T-cell (primary cell): Measurements from ENCODE around the gene PTPRT. TPM values are rescaled to one million over a fixed set of nuclear protein-coding genes. Genes with fewer than 3 reads are reported as not detected.

Experiments
- ATAC-seq, 4 experiments: fragments of 200-7000 bp in 3 of 4; fragments of 150-1000 bp in 1 of 4; cut with Tn5 transposase; replicated peaks in 1 of 4; 1 replicate in 3 of 4; 2 replicates in 1 of 4; pipeline ENCODE4 v1.10.0; 2021; ENCODE audit warnings: moderate library complexity in 3 of 4, mild to moderate bottlenecking in 2 of 4, moderate number of reproducible peaks in 1 of 4
- CTCF ChIA-PET, 2 donors: fragments of 300-600 bp; sonication (Branson Sonifier 250); formaldehyde crosslinking; loops; one replicate each; lab custom pipeline; 2022; ENCODE audit warnings: antibody characterized with exemption in 2 of 2; lab: Charles Lee
- POLR2A ChIA-PET, 2 donors: fragments of 300-600 bp; sonication (Branson Sonifier 250); formaldehyde crosslinking; loops; one replicate each; lab custom pipeline; 2022; ENCODE audit warnings: antibody characterized with exemption in 2 of 2; lab: Charles Lee
- DNase-seq, 35 experiments: peaks; one replicate each; pipeline versions ENCODE4 v3.0.0 to v3.0.0-alpha.2; 2013 to 2023
- H3K27ac ChIP-seq: one replicate; pipeline ENCODE4 v1.5.1; 2013; ENCODE audit warnings: low read length
- H3K27me3 ChIP-seq, 2 experiments: replicated peaks in 1 of 2; 1 replicate in 1 of 2; 2 replicates in 1 of 2; pipeline versions ENCODE4 v1.6.1 to v1.7.0; 2013; ENCODE audit warnings: low read length in 1 of 2, mixed read lengths in 1 of 2; ENCODE audit not compliant: control insufficient read depth in 2 of 2, insufficient read depth in 2 of 2; ENCODE audit errors: extremely low read depth in 1 of 2
- H3K36me3 ChIP-seq, 2 donors: 1 replicate in 1 of 2; 2 replicates in 1 of 2; pipeline versions ENCODE4 v1.6.1 to v1.7.0; 2013; ENCODE audit warnings: low read length in 1 of 2; ENCODE audit not compliant: control insufficient read depth in 2 of 2, insufficient read depth in 1 of 2; ENCODE audit errors: extremely low read depth in 1 of 2
- H3K4me1 ChIP-seq, 2 experiments: 1 replicate in 1 of 2; 2 replicates in 1 of 2; pipeline versions ENCODE4 v1.6.1 to v1.7.0; 2013; ENCODE audit warnings: low read length in 2 of 2, mixed read lengths in 1 of 2; ENCODE audit not compliant: insufficient read depth in 2 of 2, control insufficient read depth in 1 of 2; ENCODE audit errors: extremely low read depth in 1 of 2
- H3K4me3 ChIP-seq, 2 donors: 1 replicate in 1 of 2; 2 replicates in 1 of 2; pipeline versions ENCODE4 v1.5.1 to v1.7.0; 2013; ENCODE audit warnings: mild to moderate bottlenecking in 2 of 2, low read length in 1 of 2, moderate library complexity in 1 of 2; ENCODE audit not compliant: control insufficient read depth in 1 of 2; ENCODE audit errors: extremely low read depth in 1 of 2
- H3K9me3 ChIP-seq: 2 replicates; pipeline ENCODE4 v1.7.0; 2013
- H3K27ac Mint-ChIP-seq, 2 donors: one replicate each; pipeline ENCODE4 v1.8.0; 2020 to 2021; ENCODE audit warnings: mild to moderate bottlenecking in 2 of 2, mixed read lengths in 2 of 2
- H3K27me3 Mint-ChIP-seq, 2 donors: one replicate each; pipeline ENCODE4 v1.8.0; 2021 to 2022; ENCODE audit warnings: mixed read lengths in 2 of 2
- H3K36me3 Mint-ChIP-seq: one replicate; pipeline ENCODE4 v1.8.0; 2021; ENCODE audit warnings: mixed read lengths
- H3K4me1 Mint-ChIP-seq, 3 donors: one replicate each; pipeline ENCODE4 v1.8.0; 2020 to 2022; ENCODE audit warnings: mixed read lengths in 3 of 3, mild to moderate bottlenecking in 1 of 3
- H3K4me3 Mint-ChIP-seq, 3 donors: one replicate each; pipeline ENCODE4 v1.8.0; 2020 to 2022; ENCODE audit warnings: mild to moderate bottlenecking in 3 of 3, mixed read lengths in 3 of 3, moderate library complexity in 3 of 3
- H3K9me3 Mint-ChIP-seq, 3 donors: one replicate each; pipeline ENCODE4 v1.8.0; 2020 to 2022; ENCODE audit warnings: mixed read lengths in 3 of 3
- WGBS: methylation state at CpG from one replicate; pipeline ENCODE4 v1.1.5; 2013; ENCODE audit warnings: missing lambda C conversion rate; ENCODE audit not compliant: insufficient coverage; 5-methylcytosine and 5-hydroxymethylcytosine counted together
- total RNA-seq, 35 experiments: library from RNA in 6 of 35; stranded (reverse) in 6 of 35; fragments of 120-200 nt in 1 of 35; gene quantifications; one replicate each; pipeline versions ENCODE4 v1.2.1 to v1.2.4 and lab custom pipeline; 2013 to 2026

The PTPRT gene
- total RNA-seq, 5 donors from 2014 or later (not counting 1 experiment from before 2014, with no cell fraction given) = not detected

DNA sequence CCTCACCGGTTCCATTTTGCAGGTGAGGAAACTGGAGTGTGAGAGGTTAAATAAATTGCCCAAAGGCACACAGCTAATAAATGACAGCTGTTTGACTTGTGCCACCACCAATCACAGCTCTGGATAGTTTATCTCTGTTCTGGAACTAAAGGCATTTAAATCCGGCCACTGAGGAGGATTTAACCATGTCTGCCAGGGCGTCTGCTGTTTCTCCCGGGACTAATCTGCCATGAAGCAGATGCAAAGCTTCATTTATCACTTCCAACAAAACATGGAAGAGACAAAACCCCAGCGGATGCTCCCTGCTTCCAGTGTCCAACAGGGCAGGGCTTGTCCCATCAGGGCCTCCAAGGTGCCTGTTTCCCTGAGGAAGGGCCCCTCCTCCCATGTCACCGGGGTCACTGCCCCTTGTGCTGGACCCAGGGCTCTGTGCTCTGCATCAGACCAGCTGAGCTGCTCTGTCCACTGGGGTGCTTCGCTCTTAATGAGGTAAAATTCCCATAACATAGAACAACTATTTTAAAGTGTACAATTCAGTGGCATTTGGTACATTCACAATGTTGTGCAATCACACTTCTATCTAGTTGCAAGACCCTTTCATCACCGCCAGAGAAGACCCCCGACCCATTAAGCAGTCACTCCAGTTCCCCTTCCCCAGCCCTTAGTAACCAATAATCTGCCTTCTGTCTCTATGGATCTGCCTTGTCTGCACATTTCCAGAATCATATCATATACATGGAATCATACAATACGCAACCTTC, 244.3 kb downstream of the PTPRT start:
- ChIA-PET POLR2A (no interaction called here), CTCF (no interaction called here)
- H3K27me3 Mint-ChIP-seq = peaks cover 0 to 2% of the 10 kb centered on the region in 2 donors
- no peaks in the 10 kb centered on the region for H3K36me3 Mint-ChIP-seq
- H3K36me3 ChIP-seq = no peaks in the 10 kb centered on the region
- ATAC-seq = no peak
- no peak overlapping the region for H3K4me3 ChIP-seq
- no peaks in the 10 kb centered on the region for H3K27me3 ChIP-seq
- H3K27ac ChIP-seq = no peak overlapping the region
- H3K4me3 Mint-ChIP-seq = no peak overlapping the region
- H3K4me1 Mint-ChIP-seq = no peaks in the 10 kb centered on the region
- H3K9me3 Mint-ChIP-seq = peaks cover 13 to 32% (median 25%) of the 10 kb centered on the region in 3 donors
- DNase-seq = no peak
- no peaks in the 10 kb centered on the region for H3K9me3 ChIP-seq
- H3K27ac Mint-ChIP-seq = no peak overlapping the region
- WGBS = 60% methylated on average over 6 of the region's 10 CpGs
- H3K4me1 ChIP-seq = no peaks in the 10 kb centered on the region

DNA sequence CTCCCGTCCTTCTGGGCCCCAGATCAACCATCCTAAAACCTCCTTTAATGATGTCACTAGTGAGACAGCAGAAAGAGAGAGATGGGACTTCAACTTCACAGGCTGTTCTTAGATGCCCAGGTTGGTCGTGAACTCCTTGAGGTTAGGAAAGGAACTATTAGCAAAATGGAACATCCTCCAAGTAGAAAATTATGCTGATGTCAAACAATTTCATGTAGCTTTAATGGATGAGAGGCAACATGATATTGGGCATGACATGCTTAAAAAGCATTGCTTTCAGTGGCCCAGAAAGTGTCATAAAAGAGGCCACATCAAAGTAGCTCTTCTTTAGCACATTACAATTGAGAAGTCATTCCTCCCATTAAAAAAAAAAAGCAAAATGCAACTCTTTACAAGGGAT, 248.1 kb downstream of the PTPRT start:
- no CpG with 5 or more reads among the region's 2 CpGs for WGBS
- no peaks in the 10 kb centered on the region for H3K27me3 Mint-ChIP-seq

DNA sequence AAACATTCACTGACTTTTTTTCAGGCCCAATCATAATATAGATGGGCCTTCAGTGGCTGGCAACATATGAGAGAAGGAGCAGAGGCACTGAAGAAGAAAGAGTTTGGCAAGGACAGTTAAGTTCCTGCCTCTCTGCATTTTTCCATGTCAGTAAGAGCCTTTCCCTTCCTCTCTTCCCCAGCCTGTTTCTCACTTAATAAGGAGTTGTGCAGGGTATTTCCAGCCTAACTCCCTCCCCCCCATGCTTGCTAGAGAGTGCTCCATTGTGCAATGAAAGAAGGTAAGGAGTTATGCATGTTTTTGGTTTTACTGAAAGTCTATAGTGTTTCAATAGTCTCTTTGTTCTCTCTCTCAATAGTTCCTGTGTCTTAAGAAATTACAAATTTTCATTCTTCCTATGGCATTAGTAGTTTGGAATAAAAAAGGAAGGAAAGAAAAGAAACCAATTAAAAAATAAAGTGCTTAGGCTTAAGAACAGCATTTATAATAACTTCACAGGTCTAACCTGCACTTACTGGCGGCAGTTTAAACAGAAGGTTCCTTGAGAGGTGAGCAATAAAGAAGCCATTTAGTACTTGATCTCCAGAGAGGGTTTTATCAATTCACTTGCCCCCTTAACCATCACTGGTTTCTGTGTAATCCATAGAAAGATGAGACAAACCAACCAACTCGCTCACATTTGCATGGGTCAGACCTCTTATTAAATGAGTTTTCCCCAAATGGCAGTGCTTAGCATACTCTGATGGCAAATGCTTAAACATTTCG, 251.1 kb downstream of the PTPRT start:
- no peaks in the 10 kb centered on the region for H3K27me3 ChIP-seq
- no peak overlapping the region for H3K27ac Mint-ChIP-seq

More for the DNA sequence above, 248.1 kb downstream of the PTPRT start:
- H3K9me3 Mint-ChIP-seq = peaks cover 0 to 18% (median 4%) of the 10 kb centered on the region in 3 donors
- no peaks in the 10 kb centered on the region for H3K36me3 ChIP-seq
- no peaks in the 10 kb centered on the region for H3K36me3 Mint-ChIP-seq
- no peak overlapping the region for H3K4me3 Mint-ChIP-seq
- ATAC-seq (no peak), DNase-seq (no peak)
- H3K4me3 ChIP-seq = no peak overlapping the region
- no peaks in the 10 kb centered on the region for H3K9me3 ChIP-seq
- H3K4me1 Mint-ChIP-seq = no peaks in the 10 kb centered on the region
- POLR2A ChIA-PET = no interaction called here
- CTCF ChIA-PET = no interaction called here
- no peaks in the 10 kb centered on the region for H3K4me1 ChIP-seq
- no peak overlapping the region for H3K27ac Mint-ChIP-seq
- no peaks in the 10 kb centered on the region for H3K27me3 ChIP-seq
- no peak overlapping the region for H3K27ac ChIP-seq

DNA sequence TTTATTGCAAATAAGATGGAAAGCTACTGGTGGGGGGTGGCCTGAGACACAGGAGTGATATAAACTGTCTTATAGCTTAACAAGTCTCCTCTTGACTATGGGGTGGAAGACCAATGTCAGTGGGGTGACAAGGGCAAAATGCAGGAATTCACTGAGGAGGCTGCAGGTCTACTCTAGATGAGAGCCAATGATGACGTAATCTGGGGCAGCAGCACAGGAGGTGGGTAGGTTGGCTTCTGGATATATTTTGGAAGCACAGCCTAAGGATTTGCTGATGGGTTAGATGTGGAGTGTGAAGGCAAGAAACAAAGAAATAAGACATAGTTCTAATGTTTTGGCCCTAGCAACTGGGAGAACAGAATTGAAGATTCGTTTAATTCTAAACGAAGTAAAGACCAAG, 253.2 kb downstream of the PTPRT start:
- H3K27me3 Mint-ChIP-seq = peaks cover 0 to under 1% of the 10 kb centered on the region in 2 donors
- Histone ChIP-seq H3K9me3 (no peaks in the 10 kb centered on the region), H3K36me3 (no peaks in the 10 kb centered on the region), H3K4me3 (no peak overlapping the region), H3K27me3 (no peaks in the 10 kb centered on the region), H3K4me1 (no peaks in the 10 kb centered on the region), H3K27ac (no peak overlapping the region)
- no peak overlapping the region for H3K27ac Mint-ChIP-seq
- CTCF ChIA-PET = no interaction called here
- DNase-seq (no peak), ATAC-seq (no peak)
- H3K36me3 Mint-ChIP-seq = no peaks in the 10 kb centered on the region
- H3K9me3 Mint-ChIP-seq = peaks cover 3 to 28% (median 4%) of the 10 kb centered on the region in 3 donors
- no peaks in the 10 kb centered on the region for H3K4me1 Mint-ChIP-seq
- POLR2A ChIA-PET = no interaction called here
- H3K4me3 Mint-ChIP-seq = no peak overlapping the region
- 82% methylated on average over 3 of the region's 3 CpGs for WGBS

More for the DNA sequence above, 251.1 kb downstream of the PTPRT start:
- no peak overlapping the region for H3K27ac ChIP-seq
- Mint-ChIP-seq H3K36me3 (no peaks in the 10 kb centered on the region), H3K27me3 (no peaks in the 10 kb centered on the region), H3K4me3 (no peak overlapping the region), H3K9me3 (peaks cover 4 to 19% (median 4%) of the 10 kb centered on the region in 3 donors), H3K4me1 (no peaks in the 10 kb centered on the region)
- H3K36me3 ChIP-seq = no peaks in the 10 kb centered on the region
- H3K9me3 ChIP-seq = no peaks in the 10 kb centered on the region
- ChIA-PET POLR2A (no interaction called here), CTCF (no interaction called here)
- ATAC-seq (no peak), DNase-seq (no peak)
- no peaks in the 10 kb centered on the region for H3K4me1 ChIP-seq
- no peak overlapping the region for H3K4me3 ChIP-seq
- WGBS = no CpG with 5 or more reads among the region's 3 CpGs

DNA sequence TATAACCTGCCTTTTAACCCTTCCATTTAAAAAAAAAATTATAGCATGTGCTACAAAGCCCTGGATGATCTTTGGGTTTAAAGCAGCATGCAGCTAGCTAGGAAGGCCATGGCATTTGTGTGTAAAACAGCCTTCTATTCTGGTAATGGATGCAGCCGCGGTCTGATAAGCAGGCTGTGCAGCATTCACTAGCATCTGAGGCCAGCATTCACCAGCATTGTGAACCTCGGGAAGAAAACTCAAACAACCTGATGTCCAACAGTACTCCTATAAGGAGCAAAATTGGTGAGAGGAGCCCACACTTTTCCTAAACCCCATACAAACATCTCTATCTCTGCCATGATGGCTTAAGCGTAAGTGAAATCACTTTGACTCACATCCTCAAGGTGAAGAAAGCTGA, 265.5 kb downstream of the PTPRT start:
- Histone ChIP-seq H3K27ac (no peak overlapping the region), H3K4me3 (no peak overlapping the region), H3K4me1 (no peaks in the 10 kb centered on the region), H3K27me3 (no peaks in the 10 kb centered on the region), H3K9me3 (no peaks in the 10 kb centered on the region), H3K36me3 (no peaks in the 10 kb centered on the region)
- ChIA-PET CTCF (no interaction called here), POLR2A (no interaction called here)
- no peak for ATAC-seq
- H3K9me3 Mint-ChIP-seq = peaks cover 2 to 12% (median 9%) of the 10 kb centered on the region in 3 donors
- H3K4me1 Mint-ChIP-seq = no peaks in the 10 kb centered on the region
- H3K4me3 Mint-ChIP-seq = no peak overlapping the region
- no peaks in the 10 kb centered on the region for H3K36me3 Mint-ChIP-seq
- peaks cover 0 to 1% of the 10 kb centered on the region in 2 donors for H3K27me3 Mint-ChIP-seq
- 83% methylated on average over 3 of the region's 4 CpGs for WGBS
- no peak for DNase-seq
- H3K27ac Mint-ChIP-seq = no peak overlapping the region

DNA sequence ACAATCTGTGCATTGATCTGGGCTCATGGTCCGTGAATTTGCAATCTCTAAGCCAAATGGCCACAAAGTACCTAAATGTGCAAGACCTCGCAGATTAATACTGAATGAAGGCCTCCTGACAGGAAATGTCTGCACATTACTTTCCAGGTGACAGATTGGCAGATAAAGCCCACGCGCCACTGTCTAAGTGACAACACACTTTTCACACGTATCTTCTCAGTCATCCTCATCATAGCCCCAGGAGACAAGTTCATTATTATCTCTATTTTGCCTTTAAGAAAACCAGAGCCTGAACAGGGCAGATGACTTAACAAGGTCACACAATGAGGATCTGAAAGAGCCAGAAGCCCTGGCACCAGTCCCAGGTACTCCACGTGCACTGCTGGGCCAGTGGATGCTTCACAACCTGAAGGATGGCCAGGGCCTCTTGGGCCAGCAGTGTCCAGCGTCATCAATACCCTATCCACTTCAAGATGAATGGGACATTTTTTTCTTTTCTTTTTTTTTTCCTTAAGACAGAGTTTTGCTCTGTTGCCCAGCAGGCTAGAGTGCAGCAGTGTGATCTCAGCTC, 266.3 kb downstream of the PTPRT start:
- no peaks in the 10 kb centered on the region for H3K27me3 ChIP-seq
- H3K36me3 Mint-ChIP-seq = no peaks in the 10 kb centered on the region
- H3K4me3 Mint-ChIP-seq = no peak overlapping the region
- no peak overlapping the region for H3K4me3 ChIP-seq
- H3K4me1 ChIP-seq = no peaks in the 10 kb centered on the region
- H3K27me3 Mint-ChIP-seq = peaks cover 0 to 1% of the 10 kb centered on the region in 2 donors
- DNase-seq (no peak), ATAC-seq (no peak)
- H3K27ac ChIP-seq = no peak overlapping the region
- H3K4me1 Mint-ChIP-seq = no peaks in the 10 kb centered on the region
- H3K9me3 Mint-ChIP-seq = peaks cover 2 to 16% (median 11%) of the 10 kb centered on the region in 3 donors
- H3K9me3 ChIP-seq = no peaks in the 10 kb centered on the region
- ChIA-PET POLR2A (no interaction called here), CTCF (no interaction called here)
- 70% methylated on average over 6 of the region's 7 CpGs for WGBS
- H3K36me3 ChIP-seq = no peaks in the 10 kb centered on the region
- no peak overlapping the region for H3K27ac Mint-ChIP-seq
